ENCODE data around the gene SLC25A13. TPM values are rescaled to one million over a fixed set of nuclear protein-coding genes. Genes with fewer than 3 reads are reported as not detected.

Gene SLC25A13
- total and polyA plus RNA-seq, 2 of the 13 experiments (the other 11 are each of a cell fraction or from before 2014, with no cell fraction given) = 36.2 to 84.9 TPM

DNA sequence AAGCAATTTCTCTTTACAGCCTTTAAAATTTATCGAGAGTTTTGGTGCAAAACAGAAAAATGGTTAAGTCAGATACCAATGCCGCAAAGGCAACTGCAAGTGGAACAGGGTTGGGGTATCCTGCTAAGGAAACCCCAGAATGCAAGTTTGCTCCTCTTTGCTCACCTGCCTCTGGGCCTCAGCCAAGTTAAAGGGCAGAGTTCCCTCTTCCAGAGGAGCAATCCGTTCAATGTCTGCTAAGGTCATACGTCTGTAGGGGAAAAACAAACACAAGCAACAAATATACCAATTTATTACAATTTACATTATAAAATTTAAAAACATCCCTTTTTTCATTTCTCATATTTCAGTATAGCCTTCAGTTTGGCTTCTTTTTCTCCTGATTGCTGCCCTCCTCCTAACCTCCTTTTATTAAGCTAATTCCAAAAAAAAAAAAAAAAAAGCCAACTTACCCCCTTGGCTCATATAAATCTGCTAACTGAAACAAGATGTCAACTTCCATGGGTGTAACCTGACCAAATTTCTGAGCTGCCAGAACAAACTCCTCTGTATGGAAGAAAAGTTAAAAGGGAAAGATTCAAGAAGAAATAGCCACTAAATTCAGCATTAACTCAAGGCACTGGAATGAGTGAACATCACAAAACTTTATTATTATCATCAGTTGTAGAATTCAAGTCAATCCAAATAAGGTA is 132.6 kb downstream of the SLC25A13 start:
- in situ Hi-C loops (cut with HindIII; ENCODE audit: extremely low pct_ligation_motif_present, low pct_unique_long_range_greater_than_20kb) = no loop called here

DNA sequence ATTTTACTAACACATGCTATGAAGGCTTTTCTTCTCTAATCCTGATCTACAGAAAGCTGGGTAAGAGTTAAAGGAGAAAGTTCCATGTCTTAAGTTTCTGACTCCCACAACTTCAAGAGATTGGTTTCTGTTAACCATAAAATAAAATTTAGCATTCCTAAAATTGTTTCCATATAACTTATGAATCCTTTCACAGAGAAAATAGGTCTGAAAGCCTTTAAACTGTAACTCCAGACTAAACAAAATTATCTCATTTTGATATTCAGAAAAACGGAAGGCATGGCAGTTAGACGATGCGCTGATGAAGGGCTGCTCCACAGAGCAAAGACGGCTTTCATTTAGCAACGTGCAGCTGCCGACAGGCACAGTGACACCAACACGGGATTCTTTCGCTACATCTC is 133.3 kb downstream of the SLC25A13 start:
- 97% methylated on average over 8 of the region's 8 CpGs for WGBS (ENCODE audit: low lambda C conversion rate)
- no peak overlapping the region for H3K4me3 ChIP-seq (replicated peaks in 1 of 3; ENCODE audit: insufficient read depth in 1 of 3, low read depth in 2 of 3, low read length in 3 of 3)
- no peaks in the 10 kb centered on the region for H3K27me3 ChIP-seq (ENCODE audit: control insufficient read depth in 1 of 2, insufficient read depth in 2 of 2, low read length in 2 of 2)
- DNase-seq (ENCODE audit: low spot score) = no peak
- no peaks in the 10 kb centered on the region for H3K9me3 ChIP-seq (ENCODE audit: low read length)
- intact Hi-C loops (cut with micrococcal nuclease; ENCODE audit: unreplicated experiment) = no loop called here
- no peak overlapping the region for H3K4me2 ChIP-seq (ENCODE audit: low read depth, low read length)
- H4K20me1 ChIP-seq (ENCODE audit: insufficient read depth, low read length) = no peaks in the 10 kb centered on the region
- no peak overlapping the region for H2AFZ ChIP-seq (ENCODE audit: low read length)
- no peak for FAIRE-seq
- no peak overlapping the region for H3K9ac ChIP-seq (ENCODE audit: insufficient read depth, low read depth, low read length)
- TF ChIP-seq IKZF1 (IDR thresholded peaks at IDR 0.05) (no peak), SOX6 (IDR thresholded peaks at IDR 0.05) (no peak), SOX6 (CRISPR knock-in tag; IDR thresholded peaks at IDR 0.05) (no peak), MBNL3 (CRISPR knock-in tag; conservative IDR thresholded peaks at IDR 0.05) (no peak), MED1 (CRISPR knock-in tag; IDR thresholded peaks at IDR 0.05) (no peak), TGIF2 (CRISPR knock-in tag; IDR thresholded peaks at IDR 0.05) (no peak), ZNF546 (CRISPR knock-in tag; conservative IDR thresholded peaks at IDR 0.05) (no peak), ZBTB21 (CRISPR knock-in tag; IDR thresholded peaks at IDR 0.05) (no peak), ZNF382 (CRISPR knock-in tag; IDR thresholded peaks at IDR 0.05; ENCODE audit: borderline replicate concordance) (no peak), ZNF709 (CRISPR knock-in tag; IDR thresholded peaks at IDR 0.05) (no peak), ZNF674 (CRISPR knock-in tag; IDR thresholded peaks at IDR 0.05; ENCODE audit: low read depth) (no peak), MEIS1 (CRISPR knock-in tag; IDR thresholded peaks at IDR 0.05; ENCODE audit: borderline replicate concordance) (no peak), ZNF879 (CRISPR knock-in tag; IDR thresholded peaks at IDR 0.05) (no peak), STAT5B (CRISPR knock-in tag; IDR thresholded peaks at IDR 0.05) (no peak)
- TF ChIP-seq, protein P1, sequence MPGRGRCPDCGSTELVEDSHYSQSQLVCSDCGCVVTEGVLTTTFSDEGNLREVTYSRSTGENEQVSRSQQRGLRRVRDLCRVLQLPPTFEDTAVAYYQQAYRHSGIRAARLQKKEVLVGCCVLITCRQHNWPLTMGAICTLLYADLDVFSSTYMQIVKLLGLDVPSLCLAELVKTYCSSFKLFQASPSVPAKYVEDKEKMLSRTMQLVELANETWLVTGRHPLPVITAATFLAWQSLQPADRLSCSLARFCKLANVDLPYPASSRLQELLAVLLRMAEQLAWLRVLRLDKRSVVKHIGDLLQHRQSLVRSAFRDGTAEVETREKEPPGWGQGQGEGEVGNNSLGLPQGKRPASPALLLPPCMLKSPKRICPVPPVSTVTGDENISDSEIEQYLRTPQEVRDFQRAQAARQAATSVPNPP (CRISPR knock-in tag; IDR thresholded peaks at IDR 0.05) = no peak
- TF ChIP-seq, protein P2, sequence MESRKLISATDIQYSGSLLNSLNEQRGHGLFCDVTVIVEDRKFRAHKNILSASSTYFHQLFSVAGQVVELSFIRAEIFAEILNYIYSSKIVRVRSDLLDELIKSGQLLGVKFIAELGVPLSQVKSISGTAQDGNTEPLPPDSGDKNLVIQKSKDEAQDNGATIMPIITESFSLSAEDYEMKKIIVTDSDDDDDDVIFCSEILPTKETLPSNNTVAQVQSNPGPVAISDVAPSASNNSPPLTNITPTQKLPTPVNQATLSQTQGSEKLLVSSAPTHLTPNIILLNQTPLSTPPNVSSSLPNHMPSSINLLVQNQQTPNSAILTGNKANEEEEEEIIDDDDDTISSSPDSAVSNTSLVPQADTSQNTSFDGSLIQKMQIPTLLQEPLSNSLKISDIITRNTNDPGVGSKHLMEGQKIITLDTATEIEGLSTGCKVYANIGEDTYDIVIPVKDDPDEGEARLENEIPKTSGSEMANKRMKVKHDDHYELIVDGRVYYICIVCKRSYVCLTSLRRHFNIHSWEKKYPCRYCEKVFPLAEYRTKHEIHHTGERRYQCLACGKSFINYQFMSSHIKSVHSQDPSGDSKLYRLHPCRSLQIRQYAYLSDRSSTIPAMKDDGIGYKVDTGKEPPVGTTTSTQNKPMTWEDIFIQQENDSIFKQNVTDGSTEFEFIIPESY (CRISPR knock-in tag; IDR thresholded peaks at IDR 0.05) = no peak
- H3K36me3 ChIP-seq (replicated peaks in 1 of 2; ENCODE audit: control insufficient read depth in 1 of 2, insufficient read depth in 2 of 2, low read length in 2 of 2) = peaks cover 3 to 76% of the 10 kb centered on the region in 2 experiments
- no peak for ATAC-seq
- ChIA-PET CTCF (ENCODE audit: low intra/inter-chr PET ratio, low total read pairs) (no interaction called here), POLR2A (no interaction called here)
- no TSS peak for BruUV-seq (replicated peaks)
- peaks cover 10% of the 10 kb centered on the region for H3K4me1 ChIP-seq (ENCODE audit: insufficient read depth, low read length)
- H3K79me2 ChIP-seq (ENCODE audit: insufficient read depth, low read length) = no peaks in the 10 kb centered on the region
- H3K27ac ChIP-seq (ENCODE audit: extremely low read length, insufficient read depth, low read length) = no peak overlapping the region
- in situ Hi-C loops (cut with HindIII; ENCODE audit: extremely low pct_ligation_motif_present, low pct_unique_long_range_greater_than_20kb) = no loop called here

More for the DNA sequence above, 132.6 kb downstream of the SLC25A13 start:
- intact Hi-C loops (cut with micrococcal nuclease; ENCODE audit: unreplicated experiment) = no loop called here
- WGBS (ENCODE audit: low lambda C conversion rate) = 40% methylated on average over 4 of the region's 4 CpGs
- no peak for DNase-seq (ENCODE audit: low spot score)
- peaks cover 10% of the 10 kb centered on the region for H3K4me1 ChIP-seq (ENCODE audit: insufficient read depth, low read length)
- no peak overlapping the region for H3K4me2 ChIP-seq (ENCODE audit: low read depth, low read length)
- H3K9ac ChIP-seq (ENCODE audit: insufficient read depth, low read depth, low read length) = no peak overlapping the region
- no peak; the same call in 2 of the 3 replicates for ATAC-seq
- CTCF ChIA-PET (ENCODE audit: low intra/inter-chr PET ratio, low total read pairs) = no interaction called here
- no peaks in the 10 kb centered on the region for H4K20me1 ChIP-seq (ENCODE audit: insufficient read depth, low read length)
- POLR2A ChIA-PET = no interaction called here
- no peaks in the 10 kb centered on the region for H3K79me2 ChIP-seq (ENCODE audit: insufficient read depth, low read length)
- no peak overlapping the region for H2AFZ ChIP-seq (ENCODE audit: low read length)
- no peaks in the 10 kb centered on the region for H3K9me3 ChIP-seq (ENCODE audit: low read length)
- BruUV-seq (replicated peaks) = no TSS peak
- no peak overlapping the region for H3K4me3 ChIP-seq (replicated peaks in 1 of 3; ENCODE audit: insufficient read depth in 1 of 3, low read depth in 2 of 3, low read length in 3 of 3)
- TF ChIP-seq HNF4A (CRISPR knock-in tag; IDR thresholded peaks at IDR 0.05) (peak; percentile 28; the same call in 1 of the 2 replicates), RBAK (CRISPR knock-in tag; IDR thresholded peaks at IDR 0.05) (no peak)
- FAIRE-seq = no peak
- H3K27ac ChIP-seq (ENCODE audit: extremely low read length, insufficient read depth, low read length) = no peak overlapping the region
- peaks cover 2 to 69% of the 10 kb centered on the region in 2 experiments; a peak in 4 of 5 replicates for H3K36me3 ChIP-seq (replicated peaks in 1 of 2; ENCODE audit: control insufficient read depth in 1 of 2, insufficient read depth in 2 of 2, low read length in 2 of 2)
- H3K27me3 ChIP-seq (ENCODE audit: control insufficient read depth in 1 of 2, insufficient read depth in 2 of 2, low read length in 2 of 2) = no peaks in the 10 kb centered on the region
